Gastrocnemius medialis (tissue), 4 donors: ENCODE data around the gene NFILZ.

Experiments
- CTCF ChIP-seq, 5 experiments: fragments of 450-650 bp in 3 of 5; fragments of 200-600 bp in 2 of 5; sonication (generic) in 2 of 5; IDR thresholded peaks in 4 of 5; conservative IDR thresholded peaks in 1 of 5; 1 replicate in 4 of 5; 2 replicates in 1 of 5; pipeline ENCODE4 v1.5.1; 2016 to 2019; ENCODE audit warnings: antibody characterized with exemption in 5 of 5, mild to moderate bottlenecking in 3 of 5, moderate library complexity in 3 of 5
- POLR2A ChIP-seq, 2 donors: fragments of 450-650 bp; IDR thresholded peaks; one replicate each; pipeline ENCODE4 v1.6.1; 2017; ENCODE audit warnings: antibody characterized with exemption in 2 of 2, mild to moderate bottlenecking in 2 of 2, moderate library complexity in 2 of 2

- no peak for TF ChIP-seq POLR2A (IDR thresholded peaks at IDR 0.05)
- TF ChIP-seq CTCF (IDR thresholded peaks at IDR 0.05 in 4 of 5, conservative IDR thresholded peaks at IDR 0.05 in 1 of 5): no peak
Measured at GRCh38 chr19:8605514-8605913, 24.9 kb upstream of the NFILZ start.
